Stimulated activated CD8-positive, alpha-beta memory T cell treated with anti-CD3 and anti-CD28 coated beads, Interleukin-15, amount 100 ng/mL, for 24 hours (primary cell): Measurements from ENCODE around the gene TACSTD2.
"Not testable (repeated sequence)": the region's sequence is repeated elsewhere in the genome, so short reads cannot be mapped to it uniquely, and the experiment has no call there.

Experiments
- DNase-seq: peaks from one replicate; pipeline ENCODE4 v3.0.0-alpha.2; 2020; ENCODE audit warnings: low read depth

The TACSTD2 gene

GRCh38 chr1:58563715-58564114 is 13.3 kb downstream of the TACSTD2 start:
- DNase-seq: not testable (repeated sequence)

DNA sequence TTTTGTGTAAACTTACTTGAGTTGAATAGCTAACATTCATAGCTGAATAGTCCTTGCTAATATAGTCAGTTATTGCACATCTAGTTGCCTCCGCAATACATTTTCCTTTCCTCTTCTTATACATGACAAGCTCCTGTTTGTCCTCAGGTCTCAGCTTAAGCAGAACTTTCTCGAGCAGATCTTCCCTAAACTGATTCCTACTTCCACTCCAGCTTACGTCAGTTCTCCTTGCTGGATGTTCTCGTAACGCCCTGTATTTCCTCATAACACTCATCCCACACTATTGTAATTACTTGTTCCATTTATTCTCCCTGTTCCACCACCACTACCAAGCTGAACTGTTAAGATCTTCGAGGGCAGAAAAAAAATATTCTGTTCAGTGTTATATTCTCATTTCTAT is 15.4 kb downstream of the TACSTD2 start:
- no peak for DNase-seq

DNA sequence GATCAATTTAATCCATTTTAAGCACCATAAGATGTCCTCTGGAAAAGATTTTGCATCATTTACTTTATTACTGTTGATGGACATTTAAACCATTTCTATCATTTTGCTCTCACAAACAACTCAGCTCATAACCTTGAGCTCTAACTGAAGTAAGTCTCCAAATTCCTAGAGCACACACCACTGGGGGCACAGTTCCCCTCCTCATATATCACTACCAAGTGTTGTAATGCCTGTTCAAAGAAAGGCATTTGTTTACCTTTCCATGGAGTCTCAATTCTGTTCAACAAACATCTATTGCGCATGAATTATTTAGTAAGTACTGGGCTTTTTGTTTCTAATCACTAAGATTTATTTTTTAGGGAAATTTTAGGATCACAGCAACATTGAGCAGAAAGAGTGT is 21.7 kb downstream of the TACSTD2 start:
- no peak for DNase-seq

- DNase-seq: no peak
These were observed 25.6 kb downstream of the TACSTD2 start for GRCh38 chr1:58551186-58552140.

DNA sequence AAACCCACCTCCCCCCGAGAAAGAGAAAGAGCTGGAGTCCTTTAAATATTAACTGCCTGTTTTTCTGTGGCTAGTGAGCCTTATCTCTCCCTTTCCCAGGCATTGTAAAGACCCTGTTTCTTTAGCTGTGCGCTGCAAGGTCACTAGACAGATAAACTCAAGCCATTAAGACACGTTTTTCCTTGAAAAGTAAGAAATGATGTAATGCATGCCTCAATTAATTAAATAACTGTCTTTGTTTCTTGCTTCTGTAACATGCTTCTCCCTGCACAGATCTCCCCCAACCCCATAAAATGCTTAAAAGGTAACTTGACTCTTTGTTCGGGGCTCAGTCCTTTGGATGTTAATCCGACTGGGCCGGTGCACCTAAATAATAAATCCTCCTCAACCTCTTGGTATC is 27.8 kb downstream of the TACSTD2 start:
- not testable (repeated sequence) for DNase-seq

GRCh38 chr1:58548371-58548770 is 28.7 kb downstream of the TACSTD2 start:
- no peak for DNase-seq

DNA sequence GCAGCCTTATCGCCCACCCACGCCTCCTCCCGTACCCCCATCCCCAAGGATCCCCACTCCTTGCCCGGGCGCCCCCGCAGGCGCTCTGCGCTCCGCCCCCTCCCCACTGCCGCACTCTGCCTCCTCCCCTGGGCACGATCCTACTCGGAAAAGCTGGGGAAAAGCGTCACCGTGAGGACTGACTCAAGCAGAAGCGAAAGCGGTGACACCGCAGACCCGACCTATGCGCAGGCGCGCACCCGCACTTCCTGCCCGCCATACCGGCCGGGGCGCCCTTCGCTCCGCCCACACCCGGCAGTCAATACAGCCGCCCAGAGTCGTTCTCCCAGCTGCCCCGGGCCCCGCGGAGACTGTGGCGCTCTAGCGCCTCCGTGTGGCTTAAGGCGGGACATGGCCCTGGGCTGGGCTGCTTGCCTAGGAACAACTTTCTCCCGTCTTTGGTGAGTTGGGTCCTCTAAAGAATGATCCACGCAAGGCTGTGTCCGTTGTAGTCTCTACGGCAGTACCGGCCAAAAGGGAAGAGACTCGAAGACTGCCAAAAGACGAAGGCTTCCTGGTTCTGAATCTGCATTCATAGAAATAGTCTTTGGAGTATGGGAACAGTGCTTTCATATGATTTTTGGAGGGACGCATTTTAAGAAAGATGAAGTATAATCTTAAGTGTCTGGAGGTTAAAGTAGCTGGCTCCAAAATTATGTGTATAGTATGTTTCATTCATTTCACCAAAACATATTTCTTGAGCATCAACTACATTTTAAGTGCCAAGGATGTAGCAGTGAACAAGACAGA is 30.3 kb downstream of the TACSTD2 start, which contains the start of gene OMA1:
Gene OMA1 (minus strand): TSS at position 207 of the 789 bp plus-strand sequence. CDS start 7,432 bp downstream, outside the sequence.
- DNase-seq: peak; percentile 96

- peak; percentile 43 for DNase-seq
These were observed 31.2 kb downstream of the TACSTD2 start for GRCh38 chr1:58545591-58546519.

GRCh38 chr1:58543260-58543659 is 33.8 kb downstream of the TACSTD2 start:
- DNase-seq: no peak

DNA sequence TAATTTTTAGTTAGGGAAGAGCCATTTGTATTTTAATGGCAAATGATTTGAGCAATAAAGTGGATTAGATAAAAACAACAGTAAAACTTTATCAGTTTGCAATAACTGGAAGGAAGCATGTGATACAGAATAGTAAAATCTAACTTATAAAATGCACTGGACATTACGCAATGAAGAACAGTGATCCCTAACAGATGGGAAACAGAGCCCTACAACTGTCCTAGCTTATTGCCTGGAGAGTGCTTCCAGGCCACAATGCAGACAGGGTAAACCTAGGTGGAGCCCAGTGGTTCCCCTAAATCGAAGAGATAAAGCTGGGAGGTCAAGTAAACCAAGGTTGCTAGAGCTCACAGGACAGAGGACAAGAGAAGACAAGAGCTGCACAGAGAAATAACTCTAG is 37.5 kb downstream of the TACSTD2 start:
- no peak for DNase-seq

DNA sequence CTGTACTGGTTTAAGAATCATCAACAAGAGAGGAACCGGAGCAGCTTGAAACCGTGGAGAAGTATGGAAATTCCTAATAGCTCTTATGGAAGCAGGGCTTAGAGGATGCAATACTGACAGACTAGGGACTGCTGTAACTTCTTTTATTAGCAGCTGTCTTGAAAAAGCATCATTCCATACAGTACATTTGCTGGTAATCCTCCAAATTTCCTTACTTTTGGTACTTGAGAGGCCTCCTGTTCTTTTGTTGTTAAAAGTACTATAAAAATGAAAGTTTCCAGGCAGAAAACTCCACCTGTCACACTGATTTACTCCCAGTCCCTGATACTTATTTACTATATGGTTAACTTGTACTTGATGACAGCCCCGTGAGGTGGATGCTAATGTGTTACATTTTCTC is 38.2 kb downstream of the TACSTD2 start:
- no peak for DNase-seq

- DNase-seq: not testable (repeated sequence)
These were observed 45.2 kb downstream of the TACSTD2 start for GRCh38 chr1:58531842-58532241.

- no peak for DNase-seq
These were observed 47.8 kb downstream of the TACSTD2 start for GRCh38 chr1:58529284-58529683.

- DNase-seq: no peak
These were observed 48.5 kb downstream of the TACSTD2 start for GRCh38 chr1:58528518-58528917.
